ENCODE data around the gene SLC41A1.

Gene SLC41A1

DNA sequence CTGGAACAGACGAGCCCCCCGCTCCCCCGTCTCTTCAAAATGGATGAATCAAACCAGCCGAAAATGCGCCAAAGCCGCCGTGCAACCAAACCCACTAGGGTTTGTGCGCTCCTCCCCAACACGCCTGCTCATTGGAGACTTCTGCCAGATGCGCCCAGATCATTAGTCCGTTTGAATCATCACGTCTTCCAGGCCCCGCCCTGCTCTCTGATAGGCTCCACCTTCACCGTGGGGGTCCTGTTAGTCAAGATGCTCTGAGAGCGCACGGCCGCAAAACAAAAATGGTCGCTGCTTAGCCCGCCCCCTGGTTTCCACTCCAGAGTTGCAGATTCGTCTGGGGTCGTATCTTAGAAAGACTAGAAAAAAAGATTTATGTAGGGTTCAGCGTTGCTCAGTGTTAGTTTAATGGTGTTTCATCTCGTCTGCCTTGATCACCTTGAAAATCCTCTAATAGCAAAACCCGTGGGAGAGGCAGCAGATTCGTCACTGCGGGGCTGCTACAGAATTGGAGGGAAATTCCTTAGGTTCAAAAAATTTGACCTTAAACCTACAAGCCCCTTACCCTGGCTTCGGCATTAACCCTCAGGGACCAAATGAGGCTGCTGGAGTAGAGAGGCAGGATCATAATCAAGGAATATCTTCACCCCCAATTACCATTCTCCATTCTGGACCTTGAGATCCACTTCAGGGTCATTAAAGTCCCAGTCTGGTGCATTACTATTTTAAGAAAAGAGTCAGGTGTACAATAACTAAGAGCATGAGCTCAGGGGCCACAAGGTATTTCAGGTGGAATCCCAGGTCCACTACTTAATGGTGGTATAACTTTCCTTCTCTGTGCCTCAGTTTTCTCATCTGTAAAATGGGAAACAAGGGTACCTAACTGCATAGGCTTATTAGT lies 62.6 kb downstream of the SLC41A1 start, which contains the start of gene NUCKS1:
Gene NUCKS1 (minus strand): TSS at position 45 of the 898 bp plus-strand sequence. CDS start 209 bp downstream, outside the sequence.
- DNase-seq, result peak; percentile 99

GRCh38 chr1:205749234-205750137 lies 63.5 kb downstream of the SLC41A1 start:
- DNase-seq, result peak; percentile 90

- peak; percentile 62 for DNase-seq
Measured at GRCh38 chr1:205748403-205749233, 64.4 kb downstream of the SLC41A1 start.

DNA sequence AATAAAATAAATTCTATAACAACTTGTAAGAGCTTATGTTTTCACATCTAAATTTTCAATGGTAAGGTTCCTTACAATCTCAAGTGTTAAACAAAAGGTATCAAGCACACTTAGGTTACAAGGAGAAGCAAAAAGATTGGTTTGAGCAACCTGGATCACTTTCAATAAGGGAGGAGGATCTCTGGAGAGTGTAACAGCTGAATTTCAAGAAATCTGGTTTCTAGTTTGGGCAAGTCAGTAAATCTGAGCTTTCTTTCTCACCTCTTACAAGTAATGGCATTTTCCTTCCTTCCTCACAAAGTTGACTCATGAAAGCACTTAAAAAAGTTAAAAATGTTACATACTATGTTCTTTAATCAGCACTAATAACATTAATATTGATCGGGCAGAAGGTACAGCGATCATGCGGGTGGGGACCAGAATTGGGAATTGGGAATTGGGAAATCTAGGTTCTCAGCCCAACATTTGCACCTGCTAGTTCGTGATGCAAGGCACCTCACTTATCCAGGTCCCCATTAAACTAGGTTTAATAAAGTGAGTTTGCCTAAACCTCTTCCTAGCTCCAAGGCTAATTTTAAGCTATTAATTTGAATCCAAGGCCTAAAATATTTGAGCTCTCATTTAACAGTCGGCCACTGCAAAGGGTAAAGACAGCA lies 66.1 kb downstream of the SLC41A1 start:
- DNase-seq, result no peak

DNA sequence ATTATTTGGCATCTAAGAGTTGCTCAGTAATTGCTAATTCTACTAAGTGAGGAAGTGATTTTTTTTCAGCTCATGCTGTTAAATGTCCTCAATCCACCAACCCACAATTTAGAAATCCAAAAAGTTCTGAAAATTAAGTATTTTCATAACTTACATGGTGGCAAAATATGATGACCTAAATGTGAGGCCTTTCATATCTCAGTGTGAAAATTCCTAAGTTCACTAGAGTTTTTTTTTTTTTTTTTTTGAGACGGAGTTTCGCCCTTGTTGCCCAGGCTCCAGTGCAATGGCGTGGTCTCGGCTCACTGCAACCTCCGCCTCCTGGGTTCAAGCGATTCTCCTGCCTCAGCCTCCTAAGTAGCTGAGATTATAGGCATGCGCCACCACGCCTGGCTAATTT lies 68.6 kb downstream of the SLC41A1 start:
- no peak for DNase-seq

- no peak for DNase-seq
Measured at GRCh38 chr1:205743977-205744376, 69.0 kb downstream of the SLC41A1 start.

DNA sequence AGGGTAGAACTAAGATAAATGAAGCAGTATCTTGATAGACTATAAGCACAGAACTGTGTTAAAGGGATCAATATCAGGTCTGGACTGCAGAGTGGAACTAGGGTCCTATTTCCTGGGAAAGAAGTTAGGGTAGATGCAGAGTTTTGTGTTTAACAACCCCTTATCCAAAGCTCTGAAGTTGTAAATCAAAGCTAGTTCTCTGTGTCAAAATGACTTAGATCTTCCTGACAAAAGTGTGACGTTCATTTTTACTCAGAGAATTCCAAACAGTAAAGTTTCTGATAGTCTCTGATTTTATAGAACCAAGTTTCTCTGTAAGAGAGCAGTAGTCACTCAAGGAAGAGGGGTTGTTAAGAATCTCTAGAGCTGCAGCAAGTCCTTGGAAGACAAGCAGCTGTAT lies 71.3 kb downstream of the SLC41A1 start:
- no peak for DNase-seq

GRCh38 chr1:205739348-205740160 lies 73.4 kb downstream of the SLC41A1 start:
- DNase-seq, result no peak
